Tibial artery (tissue), 4 donors: ENCODE results near the gene CFAP61.
"Not testable (repeated sequence)": the region's sequence is repeated elsewhere in the genome, so short reads cannot be mapped to it uniquely, and the experiment has no call there.

Experiments
- DNase-seq, 2 donors: peaks; one replicate each; pipeline ENCODE4 v3.0.0-alpha.2; 2019
- H3K27ac ChIP-seq, 2 donors: fragments of 200-600 bp; sonication (generic) in 1 of 2; 1 replicate in 1 of 2; 2 replicates in 1 of 2; pipeline ENCODE4 v1.5.1; 2018 to 2019; ENCODE audit warnings: mild to moderate bottlenecking in 1 of 2
- H3K27me3 ChIP-seq, 2 donors: fragments of 200-600 bp; sonication (generic) in 1 of 2; one replicate each; pipeline versions ENCODE4 v1.5.1 to v1.6.0; 2016 to 2019
- H3K36me3 ChIP-seq, 3 donors: fragments of 200-600 bp; sonication (generic) in 2 of 3; one replicate each; pipeline ENCODE4 v1.5.1; 2016 to 2019; ENCODE audit warnings: mild to moderate bottlenecking in 2 of 3
- H3K4me1 ChIP-seq, 4 donors: fragments of 200-600 bp; sonication (generic) in 2 of 4; 1 replicate in 3 of 4; 2 replicates in 1 of 4; pipeline ENCODE4 v1.5.1; 2016 to 2019
- H3K4me3 ChIP-seq, 2 donors: fragments of 200-600 bp; sonication (generic) in 1 of 2; 1 replicate in 1 of 2; 2 replicates in 1 of 2; pipeline ENCODE4 v1.5.1; 2018 to 2019; ENCODE audit warnings: mild to moderate bottlenecking in 2 of 2
- H3K9me3 ChIP-seq, 3 donors: fragments of 200-600 bp; sonication (generic) in 1 of 3; one replicate each; pipeline ENCODE4 v1.5.1; 2016 to 2019
- intact Hi-C: fragments of 100-400 bp; cut with DNase I; formaldehyde crosslinking; loops from one replicate; pipeline ENCODE4 v1.15.0; 2023; ENCODE audit warnings: low total_unique reads
- TF ChIP-seq, protein P1 (sequence below), 2 experiments: fragments of 200-600 bp in 1 of 2; fragments of 450-650 bp in 1 of 2; IDR thresholded peaks; one replicate each; pipeline ENCODE4 v1.5.1; 2017 to 2019; ENCODE audit warnings: antibody characterized with exemption in 2 of 2, mild to moderate bottlenecking in 1 of 2, moderate library complexity in 1 of 2

The CFAP61 gene

DNA sequence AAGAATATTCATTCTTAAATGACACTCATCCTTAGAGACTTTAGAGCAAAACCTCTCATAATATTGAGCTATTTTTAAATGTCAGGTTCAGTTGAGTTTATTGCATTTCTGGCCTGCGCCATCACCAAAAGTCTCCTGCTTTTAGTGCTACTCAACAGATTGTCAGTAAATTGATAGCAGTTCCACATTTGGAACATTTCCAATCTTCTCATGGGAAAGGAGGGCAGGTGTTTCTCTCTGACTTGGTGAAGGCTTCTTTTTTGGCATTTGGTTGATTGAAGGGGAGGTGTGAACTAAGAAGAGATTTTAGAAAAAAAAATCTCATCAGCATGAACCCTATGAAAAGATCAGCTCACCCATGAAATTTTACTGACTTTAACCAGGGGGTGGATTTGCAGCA lies 189.6 kb downstream of the CFAP61 start:
- TF ChIP-seq, protein P1, sequence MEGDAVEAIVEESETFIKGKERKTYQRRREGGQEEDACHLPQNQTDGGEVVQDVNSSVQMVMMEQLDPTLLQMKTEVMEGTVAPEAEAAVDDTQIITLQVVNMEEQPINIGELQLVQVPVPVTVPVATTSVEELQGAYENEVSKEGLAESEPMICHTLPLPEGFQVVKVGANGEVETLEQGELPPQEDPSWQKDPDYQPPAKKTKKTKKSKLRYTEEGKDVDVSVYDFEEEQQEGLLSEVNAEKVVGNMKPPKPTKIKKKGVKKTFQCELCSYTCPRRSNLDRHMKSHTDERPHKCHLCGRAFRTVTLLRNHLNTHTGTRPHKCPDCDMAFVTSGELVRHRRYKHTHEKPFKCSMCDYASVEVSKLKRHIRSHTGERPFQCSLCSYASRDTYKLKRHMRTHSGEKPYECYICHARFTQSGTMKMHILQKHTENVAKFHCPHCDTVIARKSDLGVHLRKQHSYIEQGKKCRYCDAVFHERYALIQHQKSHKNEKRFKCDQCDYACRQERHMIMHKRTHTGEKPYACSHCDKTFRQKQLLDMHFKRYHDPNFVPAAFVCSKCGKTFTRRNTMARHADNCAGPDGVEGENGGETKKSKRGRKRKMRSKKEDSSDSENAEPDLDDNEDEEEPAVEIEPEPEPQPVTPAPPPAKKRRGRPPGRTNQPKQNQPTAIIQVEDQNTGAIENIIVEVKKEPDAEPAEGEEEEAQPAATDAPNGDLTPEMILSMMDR (IDR thresholded peaks at IDR 0.05): no peak
- Histone ChIP-seq H3K27me3 (no peaks in the 10 kb centered on the region), H3K9me3 (no peaks in the 10 kb centered on the region), H3K27ac (no peak overlapping the region), H3K4me1 (no peaks in the 10 kb centered on the region), H3K36me3 (no peaks in the 10 kb centered on the region), H3K4me3 (no peak overlapping the region)
- DNase-seq: no peak
- intact Hi-C loops: loop anchor here (10.0 kb wide), 2 partner anchors 63 to 167 kb away; no protein-coding TSS in a partner anchor

DNA sequence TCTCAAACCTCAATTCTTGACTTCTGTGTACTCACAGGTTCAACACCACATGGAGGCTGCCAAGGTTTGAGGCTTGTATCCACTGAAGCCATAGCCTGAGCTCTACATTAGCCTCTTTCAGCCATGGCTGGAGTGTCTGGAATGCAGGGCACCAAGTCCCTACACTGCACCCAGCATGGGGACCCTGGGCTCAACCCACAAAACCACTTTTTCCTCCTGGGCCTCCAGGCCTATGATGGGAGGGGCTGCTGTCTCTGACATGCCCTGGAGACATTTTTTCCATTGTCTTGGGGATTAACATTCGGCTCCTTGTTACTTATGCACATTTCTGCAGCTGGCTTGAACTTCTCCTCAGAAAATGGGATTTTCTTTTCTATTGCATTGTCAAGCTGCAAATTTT lies 192.1 kb downstream of the CFAP61 start:
- not testable (repeated sequence) for DNase-seq, H3K4me3 ChIP-seq, H3K27ac ChIP-seq, H3K4me1 ChIP-seq, H3K27me3 ChIP-seq, H3K9me3 ChIP-seq, H3K36me3 ChIP-seq
- intact Hi-C loops: loop anchor here (10.0 kb wide), 2 partner anchors 60 to 170 kb away; no protein-coding TSS in a partner anchor

DNA sequence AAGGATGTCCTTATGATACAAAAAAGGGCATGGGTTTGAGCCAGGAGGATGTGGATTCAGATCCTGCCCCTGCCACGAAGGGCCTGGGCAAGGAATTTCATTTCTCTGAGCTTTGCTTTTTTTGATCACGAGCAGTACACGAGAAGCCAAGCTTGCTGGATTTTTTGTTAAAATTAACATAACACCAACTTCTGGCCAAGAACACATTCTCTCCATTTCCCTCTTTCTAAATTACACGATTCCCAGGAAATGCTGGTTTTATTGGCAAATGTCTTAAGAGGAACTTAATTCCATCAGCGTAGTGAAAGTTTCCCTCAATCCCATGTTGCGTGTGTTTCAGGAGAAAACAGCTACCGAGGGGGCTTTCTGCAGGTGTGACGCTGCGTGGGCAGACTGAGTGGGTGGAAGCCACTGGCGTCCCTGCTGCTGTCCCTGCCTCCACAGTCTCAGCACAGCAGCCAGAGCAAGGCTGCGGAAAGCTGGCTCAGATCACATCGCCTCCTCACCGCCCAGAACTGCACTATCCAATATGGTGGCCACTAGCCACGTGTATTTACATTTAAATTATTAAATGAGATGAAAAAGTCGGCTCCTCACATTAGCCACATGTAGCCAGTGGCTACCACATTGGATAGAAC lies 194.8 kb downstream of the CFAP61 start:
- H3K9me3 ChIP-seq: no peaks in the 10 kb centered on the region
- DNase-seq: no peak
- H3K4me1 ChIP-seq: no peaks in the 10 kb centered on the region
- H3K27ac ChIP-seq: no peak overlapping the region
- H3K27me3 ChIP-seq: no peaks in the 10 kb centered on the region
- no peak overlapping the region for H3K4me3 ChIP-seq
- intact Hi-C loops: loop anchor here (10.0 kb wide), 2 partner anchors 58 to 172 kb away; no protein-coding TSS in a partner anchor
- TF ChIP-seq, protein P1 (IDR thresholded peaks at IDR 0.05): no peak
- no peaks in the 10 kb centered on the region for H3K36me3 ChIP-seq

DNA sequence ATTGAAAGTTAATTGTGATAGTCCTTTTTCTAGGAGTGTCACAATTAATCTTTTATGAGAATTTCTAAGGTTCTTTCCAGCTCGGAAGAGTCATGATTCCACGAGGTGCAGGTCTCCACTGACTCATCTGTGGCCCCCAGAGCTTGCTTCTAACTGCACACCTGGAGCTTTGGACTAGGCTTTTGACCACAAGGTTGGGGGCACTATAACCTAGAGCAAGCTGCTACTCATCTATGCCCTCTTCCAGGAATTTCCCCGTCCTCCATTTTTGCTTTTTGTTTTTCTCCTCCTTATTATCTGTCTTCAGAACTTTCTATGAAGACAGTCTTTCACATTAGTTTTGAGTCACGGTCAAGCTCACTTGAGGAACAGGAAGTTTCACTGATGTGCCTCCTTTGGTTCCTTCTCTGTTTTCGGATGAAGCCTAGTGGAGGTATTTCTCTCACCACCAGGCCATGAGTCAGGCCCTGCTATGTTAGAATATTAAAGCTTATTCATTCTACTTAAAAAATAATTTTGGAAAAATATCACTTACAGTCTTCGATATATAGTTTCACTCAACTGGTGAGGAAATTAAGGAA lies 196.4 kb downstream of the CFAP61 start:
- no peaks in the 10 kb centered on the region for H3K27me3 ChIP-seq
- intact Hi-C loops: loop anchor here (10.0 kb wide), 2 partner anchors 56 to 174 kb away; no protein-coding TSS in a partner anchor

DNA sequence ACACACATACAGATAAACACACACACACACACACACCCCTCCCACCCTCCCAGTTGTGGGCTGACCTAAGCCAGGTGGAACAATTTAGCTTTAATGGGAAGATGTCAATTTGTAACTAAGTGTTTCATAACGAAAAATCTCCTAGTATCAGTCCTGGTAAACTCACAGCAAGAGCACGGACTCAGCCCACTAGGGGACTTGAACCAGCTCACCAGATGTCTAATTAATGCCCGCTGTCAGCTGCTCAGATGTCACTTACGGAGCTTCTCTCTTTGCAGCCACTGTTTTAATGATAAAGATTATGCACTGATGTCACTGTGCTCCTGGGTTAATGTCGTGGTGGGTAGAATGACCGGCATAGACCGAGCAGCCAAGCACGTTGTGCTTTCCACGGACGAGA lies 199.0 kb downstream of the CFAP61 start:
- H3K4me1 ChIP-seq: no peaks in the 10 kb centered on the region
- DNase-seq: no peak
- no peaks in the 10 kb centered on the region for H3K27me3 ChIP-seq
- H3K36me3 ChIP-seq: no peaks in the 10 kb centered on the region
- TF ChIP-seq, protein P1 (IDR thresholded peaks at IDR 0.05): no peak
- H3K27ac ChIP-seq: no peak overlapping the region
- H3K9me3 ChIP-seq: no peaks in the 10 kb centered on the region
- intact Hi-C loops: no loop called here
- H3K4me3 ChIP-seq: no peak overlapping the region

More for the DNA sequence above, 196.4 kb downstream of the CFAP61 start:
- DNase-seq: no peak
- H3K4me1 ChIP-seq: no peaks in the 10 kb centered on the region
- no peaks in the 10 kb centered on the region for H3K36me3 ChIP-seq
- no peak overlapping the region for H3K4me3 ChIP-seq
- TF ChIP-seq, protein P1 (IDR thresholded peaks at IDR 0.05): no peak
- H3K9me3 ChIP-seq: no peaks in the 10 kb centered on the region
- H3K27ac ChIP-seq: no peak overlapping the region

DNA sequence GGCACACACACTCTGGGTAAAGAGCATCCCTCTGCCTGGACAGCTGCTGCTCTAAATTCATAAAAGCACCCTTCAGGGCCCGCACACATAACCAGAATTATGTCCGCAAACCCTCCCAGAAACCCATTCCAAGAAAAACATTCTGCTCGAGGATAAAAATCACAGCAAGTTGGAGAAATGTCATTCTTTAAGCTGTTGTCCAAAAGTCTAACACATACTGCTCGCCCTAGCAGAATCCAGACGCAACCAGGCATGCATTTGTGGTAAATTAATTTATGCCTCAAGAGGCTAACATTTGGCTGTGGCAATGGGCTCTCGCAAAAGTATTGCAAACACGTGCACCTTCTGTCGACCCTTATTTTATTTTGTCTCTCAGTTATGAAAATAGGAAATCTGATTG lies 199.5 kb downstream of the CFAP61 start:
- H3K27ac ChIP-seq: no peak overlapping the region
- no peaks in the 10 kb centered on the region for H3K9me3 ChIP-seq
- TF ChIP-seq, protein P1 (IDR thresholded peaks at IDR 0.05): no peak
- no peaks in the 10 kb centered on the region for H3K36me3 ChIP-seq
- no peak overlapping the region for H3K4me3 ChIP-seq
- H3K27me3 ChIP-seq: no peaks in the 10 kb centered on the region
- intact Hi-C loops: no loop called here
- no peak for DNase-seq
- no peaks in the 10 kb centered on the region for H3K4me1 ChIP-seq
